Hepatocyte (in vitro differentiated cells): ENCODE results near the gene GABRP. TPM values are rescaled to one million over a fixed set of nuclear protein-coding genes. Genes with fewer than 3 reads are reported as not detected.

Experiments used
- DNase-seq: peaks from one replicate; pipeline ENCODE4 v3.0.0-alpha.2; 2016; ENCODE audit warnings: low spot score
- H2AFZ ChIP-seq: fragments of 200-600 bp; sonication (generic); 2 replicates; pipeline ENCODE4 v1.6.0; 2016; ENCODE audit warnings: antibody characterized with exemption, mild to moderate bottlenecking
- H3K27ac ChIP-seq: fragments of 200-600 bp; sonication (generic); 2 replicates; pipeline ENCODE4 v1.5.1; 2016; ENCODE audit warnings: mild to moderate bottlenecking
- H3K27me3 ChIP-seq: fragments of 200-600 bp; sonication (generic); 2 replicates; pipeline ENCODE4 v1.6.1; 2016
- H3K36me3 ChIP-seq: fragments of 200-600 bp; sonication (generic); replicated peaks from 2 replicates; pipeline ENCODE4 v1.5.1; 2016; ENCODE audit warnings: low read depth; ENCODE audit not compliant: insufficient read depth
- H3K4me1 ChIP-seq: fragments of 200-600 bp; sonication (generic); 2 replicates; pipeline ENCODE4 v1.5.1; 2016; ENCODE audit warnings: mild to moderate bottlenecking, moderate library complexity; ENCODE audit not compliant: insufficient read depth
- H3K4me2 ChIP-seq: fragments of 200-600 bp; sonication (generic); 2 replicates; pipeline ENCODE4 v1.6.0; 2016
- H3K4me3 ChIP-seq: fragments of 200-600 bp; sonication (generic); 2 replicates; pipeline ENCODE4 v1.5.1; 2016; ENCODE audit warnings: mild to moderate bottlenecking
- H3K79me2 ChIP-seq: fragments of 200-600 bp; sonication (generic); 2 replicates; pipeline ENCODE4 v1.6.0; 2017; ENCODE audit warnings: mild to moderate bottlenecking
- H3K9me2 ChIP-seq: fragments of 200-600 bp; sonication (generic); replicated peaks from 2 replicates; pipeline ENCODE4 v1.6.0; 2017; ENCODE audit warnings: mild to moderate bottlenecking; ENCODE audit not compliant: insufficient read depth
- H3K9me3 ChIP-seq: fragments of 200-600 bp; sonication (generic); 2 replicates; pipeline ENCODE4 v1.5.1; 2016; ENCODE audit warnings: low read depth, mild to moderate bottlenecking
- H4K20me1 ChIP-seq: fragments of 200-600 bp; sonication (generic); 2 replicates; pipeline ENCODE4 v1.6.0; 2016; ENCODE audit warnings: mild to moderate bottlenecking; ENCODE audit not compliant: insufficient read depth, poor library complexity, severe bottlenecking
- CTCF ChIP-seq: fragments of 200-600 bp; sonication (generic); IDR thresholded peaks from 2 replicates; pipeline ENCODE4 v1.5.1; 2016; ENCODE audit warnings: antibody characterized with exemption, mild to moderate bottlenecking; ENCODE audit not compliant: poor library complexity
- EZH2 ChIP-seq: fragments of 200-600 bp; sonication (generic); IDR thresholded peaks from 2 replicates; pipeline ENCODE4 v1.6.1; 2016; ENCODE audit warnings: antibody characterized with exemption, mild to moderate bottlenecking, borderline replicate concordance
- EZH2phosphoT487 ChIP-seq: fragments of 200-600 bp; sonication (generic); IDR thresholded peaks from one replicate; pipeline ENCODE4 v1.6.1; 2018; ENCODE audit warnings: antibody characterized with exemption, mild to moderate bottlenecking, low read depth, moderate library complexity; ENCODE audit not compliant: unreplicated experiment, severe bottlenecking
- WGBS: methylation state at CpG from one replicate; pipeline ENCODE4 v1.1.6; 2016; ENCODE audit warnings: low lambda C conversion rate; ENCODE audit errors: missing lambda C conversion rate; 5-methylcytosine and 5-hydroxymethylcytosine counted together
- polyA plus RNA-seq: library from polyadenylated mRNA; unstranded; fragments of >200 nt; fragmentation: Nextera tagmentation; extraction: Ambion mirVana; gene quantifications from 2 replicates; pipeline ENCODE4 v1.2.1, GENCODE V29; 2016
- total RNA-seq: library from RNA; depleted of rRNA; stranded (reverse); fragments of >200 nt; gene quantifications from 2 replicates; pipeline ENCODE4 v1.2.3, GENCODE V29; 2014

Gene GABRP
- total and polyA plus RNA-seq, 2 experiments from 2014 or later: 91.4 to 136 TPM

DNA sequence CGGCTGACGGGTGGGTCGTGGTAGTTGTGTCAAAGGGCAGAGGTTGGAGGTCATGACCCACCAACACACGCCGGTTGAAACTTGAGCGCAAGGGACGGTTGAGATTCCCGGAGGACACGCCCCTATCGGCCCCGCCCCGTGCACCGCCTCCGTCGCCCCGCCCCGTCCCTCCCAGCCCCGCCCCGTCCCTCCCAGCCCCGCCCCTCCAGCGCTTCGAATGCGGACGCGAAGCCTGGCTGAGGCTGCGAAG is 78.1 kb downstream of the GABRP start:
- peaks cover 15% of the 10 kb centered on the region for H3K4me1 ChIP-seq
- peak overlapping the region; percentile 93 for H3K4me2 ChIP-seq
- H3K36me3 ChIP-seq: no peaks in the 10 kb centered on the region
- no peak overlapping the region for H3K27ac ChIP-seq
- no peak for TF ChIP-seq CTCF
- TF ChIP-seq EZH2: no peak
- TF ChIP-seq EZH2phosphoT487: no peak
- no peaks in the 10 kb centered on the region for H3K9me3 ChIP-seq
- no peaks in the 10 kb centered on the region for H3K27me3 ChIP-seq
- H3K79me2 ChIP-seq: peaks cover 35% of the 10 kb centered on the region
- no peaks in the 10 kb centered on the region for H4K20me1 ChIP-seq
- H3K4me3 ChIP-seq: no peak overlapping the region
- peak overlapping the region; percentile 99 for H2AFZ ChIP-seq
- no peak for DNase-seq
- no peaks in the 10 kb centered on the region for H3K9me2 ChIP-seq
- WGBS: 40% methylated on average over 5 of the region's 26 CpGs

DNA sequence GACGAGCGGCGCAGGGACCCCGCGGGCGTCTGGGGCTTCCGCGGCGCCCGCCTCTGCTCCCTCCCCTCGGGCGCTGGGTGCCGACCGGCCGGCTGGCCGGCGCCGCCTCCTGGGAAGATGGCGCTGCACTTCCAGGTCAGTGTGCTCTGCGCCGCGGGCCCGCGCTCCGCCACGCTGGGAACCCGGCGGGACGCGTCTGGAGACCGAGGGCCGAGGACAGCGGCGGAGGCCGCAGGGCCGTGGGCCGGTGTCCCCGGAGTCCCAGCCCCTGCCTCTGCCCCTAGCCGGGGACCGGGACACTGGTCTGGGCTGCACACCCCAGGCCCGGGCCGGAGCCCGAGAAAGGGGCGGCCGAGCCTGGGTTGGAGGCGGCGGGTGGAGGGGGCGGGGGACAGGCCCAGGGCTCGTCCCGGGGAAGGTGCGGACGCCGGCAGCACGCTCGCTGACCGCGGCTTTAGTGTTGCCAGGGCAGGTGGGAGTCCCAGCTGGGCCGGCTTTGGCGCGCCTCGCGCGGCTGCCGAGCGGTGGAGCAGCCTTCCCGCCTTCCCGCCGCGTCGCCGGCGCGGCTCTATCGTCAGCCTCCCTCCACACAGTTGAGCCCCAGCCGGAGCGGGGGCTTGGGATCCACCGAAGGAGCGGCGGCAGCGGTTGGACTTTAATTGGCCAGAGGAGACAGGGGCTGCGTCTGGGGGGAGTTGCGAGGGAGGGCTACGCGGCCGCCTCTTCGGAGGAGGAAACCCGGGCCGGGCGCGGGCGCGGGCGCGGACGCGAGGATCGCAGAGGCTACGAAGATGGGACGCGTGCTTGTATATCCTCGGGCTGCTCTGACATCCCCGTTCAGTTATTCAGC is 78.6 kb downstream of the GABRP start, which contains the start of gene RANBP17:
TSS of gene RANBP17 (plus strand) at position 102 of the 850 bp plus-strand sequence.
- under 1% methylated on average over 76 of the region's 102 CpGs for WGBS
- Histone ChIP-seq H4K20me1 (no peaks in the 10 kb centered on the region), H3K4me2 (peak within 1 kb of the TSS; percentile 93), H3K36me3 (no peaks in the 10 kb centered on the region), H3K27me3 (no peaks in the 10 kb centered on the region), H3K79me2 (peaks cover 40% of the 10 kb centered on the region), H3K9me2 (no peaks in the 10 kb centered on the region), H3K4me1 (peaks cover 15% of the 10 kb centered on the region), H3K27ac (peak within 1 kb of the TSS; percentile 83), H3K4me3 (peak within 1 kb of the TSS; percentile 94), H3K9me3 (no peaks in the 10 kb centered on the region), H2AFZ (peak within 1 kb of the TSS; percentile 99)
- peak; percentile 91 for DNase-seq
- TF ChIP-seq EZH2 (no peak), EZH2phosphoT487 (no peak), CTCF (no peak)

DNA sequence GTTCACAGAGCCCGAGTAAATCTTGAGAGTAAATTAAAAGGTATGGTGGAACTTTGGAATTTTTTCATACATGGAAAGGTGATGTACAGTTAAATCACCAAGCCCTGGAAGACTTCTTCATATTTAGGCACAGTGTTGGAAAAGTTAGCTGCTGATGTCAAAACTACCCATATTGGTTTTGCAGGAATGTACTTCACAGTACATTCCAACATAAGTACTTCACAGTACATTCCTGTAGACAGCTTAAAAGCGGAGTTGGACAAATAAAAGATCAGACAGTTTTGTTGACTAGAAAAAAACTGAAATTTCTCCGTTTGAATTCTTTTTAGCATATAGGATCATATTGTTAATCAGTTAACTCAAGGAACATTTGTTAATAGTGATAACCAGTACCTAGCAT is 80.1 kb downstream of the GABRP start:
- Histone ChIP-seq H3K27ac (peak overlapping the region; percentile 83), H3K4me3 (no peak overlapping the region), H3K9me2 (no peaks in the 10 kb centered on the region), H3K4me2 (peak overlapping the region; percentile 93), H4K20me1 (no peaks in the 10 kb centered on the region), H3K79me2 (peaks cover 47% of the 10 kb centered on the region), H2AFZ (no peak overlapping the region), H3K36me3 (no peaks in the 10 kb centered on the region), H3K9me3 (no peaks in the 10 kb centered on the region), H3K27me3 (no peaks in the 10 kb centered on the region), H3K4me1 (peaks cover 15% of the 10 kb centered on the region)
- 38% methylated on average over 3 of the region's 3 CpGs for WGBS
- DNase-seq: no peak
- TF ChIP-seq EZH2phosphoT487: no peak

Other genes starting within 250 kb of the GABRP start
- gene RANBP17, start 78.3 kb downstream of the GABRP start, total RNA-seq: 17.1 and 20.0 TPM in 2 replicates
- 11.7 and 14.3 TPM in 2 replicates for gene RANBP17, start 78.3 kb downstream of the GABRP start, polyA plus RNA-seq